ENCODE measurements around the gene EXOC6B.

EXOC6B gene

DNA sequence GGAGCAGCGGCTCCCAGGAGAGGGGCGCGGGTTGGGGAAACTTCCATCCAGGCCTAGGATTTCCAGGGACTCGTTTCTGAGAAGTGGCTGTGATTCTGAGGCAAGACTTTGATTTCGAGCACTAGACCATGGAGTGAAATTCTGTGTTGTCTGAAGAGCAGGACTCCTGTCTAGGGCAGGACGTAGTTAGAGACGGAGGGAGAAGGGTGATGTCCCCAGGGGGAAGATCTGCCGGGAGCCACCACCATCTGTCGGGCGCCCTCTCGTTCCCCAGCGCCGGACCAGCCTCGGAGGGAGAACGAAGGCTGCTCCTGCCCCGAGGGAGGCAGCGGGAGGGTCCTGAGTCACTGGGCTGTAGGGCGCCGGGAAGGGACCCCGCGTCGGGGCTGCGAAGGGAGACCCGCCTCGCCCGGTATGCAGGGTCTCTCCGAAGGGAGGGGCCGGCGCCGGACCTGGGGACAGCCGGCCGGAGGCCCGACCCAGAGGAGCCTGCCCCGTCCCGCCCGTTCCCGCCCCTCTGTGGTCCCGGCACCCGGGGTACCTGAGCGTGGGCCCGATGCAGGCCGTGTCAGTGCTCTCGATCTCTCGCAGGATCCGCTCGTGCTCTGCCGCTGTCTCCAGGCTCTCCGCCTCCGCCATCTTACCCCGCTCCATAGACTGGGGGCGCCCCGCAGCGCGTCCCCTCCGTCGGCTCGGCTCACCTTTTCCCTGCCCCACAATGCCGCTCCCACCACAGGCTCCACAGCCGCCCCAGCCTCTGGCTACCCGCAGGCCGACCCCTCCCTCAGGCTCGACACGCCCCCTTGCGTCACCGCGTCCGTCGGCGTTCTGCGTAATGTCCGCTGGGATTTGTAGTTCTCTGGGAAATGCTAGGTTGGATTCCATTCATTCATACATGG, at the start of gene EXOC6B:
Gene EXOC6B (minus strand): TSS at position 777 of the 899 bp plus-strand sequence.
- DNase-seq: peak; percentile 93
- in situ Hi-C loops (cut with MboI; ENCODE audit: low pct_unique_long_range_greater_than_20kb, low sequenced_read_pairs): no loop called here

- in situ Hi-C loops (cut with MboI; ENCODE audit: low pct_unique_long_range_greater_than_20kb, low sequenced_read_pairs): loop anchor here (25.0 kb wide), 1 partner anchor 110 kb away; no protein-coding TSS in a partner anchor
- no peak for DNase-seq
These were observed 46.0 kb upstream of the EXOC6B start for GRCh38 chr2:72871880-72872279.

DNA sequence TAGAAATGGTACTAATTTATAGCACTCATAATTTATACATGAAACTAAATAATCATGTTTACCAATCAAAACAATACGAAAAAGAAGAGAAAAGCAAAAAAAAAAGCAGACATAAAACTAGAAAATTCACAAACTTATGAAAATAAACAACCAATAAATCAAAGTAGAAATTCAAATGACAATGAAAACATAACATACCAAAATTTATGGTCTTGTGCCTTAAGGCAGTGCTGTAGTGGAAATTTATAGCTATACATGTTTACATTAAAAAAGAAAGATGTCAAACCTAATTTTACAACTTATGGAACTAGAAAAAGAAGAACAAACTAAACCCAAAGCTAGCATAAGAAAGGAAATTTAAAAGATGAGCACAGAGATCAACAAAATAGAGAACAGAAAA, 45.2 kb upstream of the EXOC6B start:
- no peak for DNase-seq
- in situ Hi-C loops (cut with MboI; ENCODE audit: low pct_unique_long_range_greater_than_20kb, low sequenced_read_pairs): loop anchor here (25.0 kb wide), 1 partner anchor 109 kb away; no protein-coding TSS in a partner anchor

GRCh38 chr2:72864500-72864899, 38.7 kb upstream of the EXOC6B start:
- DNase-seq: no peak

GRCh38 chr2:72863046-72863445, 37.2 kb upstream of the EXOC6B start:
- DNase-seq: no peak

More at GRCh38 chr2:72864500-72864899, 38.7 kb upstream of the EXOC6B start:
- in situ Hi-C loops (cut with MboI; ENCODE audit: low pct_unique_long_range_greater_than_20kb, low sequenced_read_pairs): loop anchor here (25.0 kb wide), 1 partner anchor 102 kb away; no protein-coding TSS in a partner anchor

DNA sequence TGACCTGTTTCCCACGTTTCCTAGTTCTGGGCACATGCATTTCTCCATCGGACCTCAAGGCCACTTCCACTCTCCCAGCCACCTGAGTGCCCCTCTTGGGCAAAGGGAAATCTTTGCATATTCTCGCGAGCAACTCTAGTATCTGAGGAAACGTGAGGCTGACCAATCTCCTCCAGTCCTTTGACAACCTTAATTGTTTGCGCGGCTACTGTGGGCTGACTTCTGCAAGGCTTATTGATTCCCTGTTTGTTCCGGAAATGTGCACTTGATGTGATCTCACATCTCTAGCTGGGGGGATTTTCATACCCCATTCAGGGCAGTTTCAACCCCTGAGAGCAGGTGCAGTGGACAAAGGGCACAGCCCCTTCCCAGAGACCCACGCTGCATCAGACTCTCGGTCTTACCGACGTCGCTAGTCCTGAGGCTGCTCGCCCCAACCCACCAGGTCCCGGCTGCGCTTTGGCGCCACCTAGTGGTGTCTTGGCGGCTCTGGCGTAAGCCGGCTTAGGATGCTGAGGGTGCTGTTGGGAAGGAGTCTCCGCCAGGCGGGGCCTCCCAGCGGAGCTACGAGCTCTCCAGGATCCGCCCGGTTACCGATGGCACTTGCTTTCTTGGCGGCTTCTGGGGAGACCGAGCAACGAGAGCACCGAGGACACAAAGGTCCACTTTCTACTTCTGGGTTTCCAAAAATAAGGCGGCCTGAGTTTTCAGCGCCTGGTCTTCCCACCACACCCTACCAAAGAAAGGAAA, 36.6 kb upstream of the EXOC6B start:
- DNase-seq: peak; percentile 93
- in situ Hi-C loops (cut with MboI; ENCODE audit: low pct_unique_long_range_greater_than_20kb, low sequenced_read_pairs): loop anchor here (25.0 kb wide), 1 partner anchor 100 kb away; no protein-coding TSS in a partner anchor

More at GRCh38 chr2:72863046-72863445, 37.2 kb upstream of the EXOC6B start:
- in situ Hi-C loops (cut with MboI; ENCODE audit: low pct_unique_long_range_greater_than_20kb, low sequenced_read_pairs): loop anchor here (25.0 kb wide), 1 partner anchor 101 kb away; no protein-coding TSS in a partner anchor

GRCh38 chr2:72859831-72860262, 34.0 kb upstream of the EXOC6B start:
- in situ Hi-C loops (cut with MboI; ENCODE audit: low pct_unique_long_range_greater_than_20kb, low sequenced_read_pairs): loop anchor here (25.0 kb wide), 1 partner anchor 98 kb away; no protein-coding TSS in a partner anchor

DNA sequence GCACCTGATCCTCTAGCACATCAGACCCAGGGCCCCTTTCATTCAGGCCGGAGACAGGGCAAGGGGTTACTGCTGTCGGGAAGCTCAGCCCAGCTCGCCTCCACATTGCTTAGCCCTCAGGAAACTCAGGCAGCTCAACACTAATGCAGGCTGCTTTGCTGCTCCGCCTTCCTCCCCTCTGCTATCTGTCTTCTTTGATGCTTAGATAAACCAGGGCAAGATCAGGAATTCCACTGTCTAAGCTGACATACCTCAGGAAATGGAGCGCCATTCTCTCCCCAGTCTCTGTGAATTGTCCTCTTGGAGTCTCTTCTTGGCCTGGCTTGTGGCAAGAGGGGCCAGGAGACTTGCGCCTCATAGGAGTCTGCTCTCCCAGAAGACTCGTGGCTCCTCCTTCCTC, 25.5 kb upstream of the EXOC6B start:
- DNase-seq: no peak
- in situ Hi-C loops (cut with MboI; ENCODE audit: low pct_unique_long_range_greater_than_20kb, low sequenced_read_pairs): loop anchor here (25.0 kb wide), 1 partner anchor 89 kb away; no protein-coding TSS in a partner anchor

More at GRCh38 chr2:72859831-72860262, 34.0 kb upstream of the EXOC6B start:
- peak; percentile 63 for DNase-seq

- no peak for DNase-seq
- in situ Hi-C loops (cut with MboI; ENCODE audit: low pct_unique_long_range_greater_than_20kb, low sequenced_read_pairs): no loop called here
These were observed 23.3 kb upstream of the EXOC6B start for GRCh38 chr2:72849138-72849462.

GRCh38 chr2:72848436-72849137, 22.8 kb upstream of the EXOC6B start:
- no peak for DNase-seq
- in situ Hi-C loops (cut with MboI; ENCODE audit: low pct_unique_long_range_greater_than_20kb, low sequenced_read_pairs): no loop called here

DNA sequence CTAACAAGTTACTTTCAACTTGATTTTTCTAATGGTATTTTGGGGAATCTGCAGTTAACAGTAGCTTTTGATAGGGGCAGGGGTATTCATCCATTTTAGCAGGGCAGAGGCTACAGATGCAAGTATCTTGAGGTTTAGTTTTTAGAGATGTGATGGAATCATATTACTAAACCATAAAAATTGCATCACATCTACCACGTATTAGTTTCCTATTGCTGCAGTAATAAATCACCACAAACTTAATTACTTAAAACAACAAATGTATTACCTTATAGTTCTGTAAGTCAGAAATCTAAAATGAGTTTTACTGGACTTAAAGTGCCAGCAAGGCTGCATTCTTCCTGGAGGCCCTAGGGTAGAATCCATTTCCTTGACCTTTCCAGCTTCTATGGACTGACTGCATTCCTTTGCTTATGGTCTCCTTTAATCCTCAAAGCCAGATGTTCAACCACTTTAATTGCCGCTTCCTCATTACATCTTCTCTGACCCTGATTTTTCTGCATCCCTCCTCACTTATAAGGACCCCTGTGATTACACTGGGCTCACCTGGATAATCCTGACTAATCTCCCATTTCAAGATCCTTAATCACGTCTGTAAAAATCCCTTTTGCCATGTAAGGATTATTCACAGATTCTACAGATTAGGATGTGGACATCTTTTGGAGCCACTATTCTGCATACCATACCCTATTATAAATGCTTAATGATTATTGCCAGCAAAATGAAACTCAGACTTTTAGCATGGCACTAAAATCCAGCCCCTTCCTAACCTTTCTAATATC, 21.9 kb upstream of the EXOC6B start:
- no peak for DNase-seq
- in situ Hi-C loops (cut with MboI; ENCODE audit: low pct_unique_long_range_greater_than_20kb, low sequenced_read_pairs): no loop called here

- no peak for DNase-seq
- in situ Hi-C loops (cut with MboI; ENCODE audit: low pct_unique_long_range_greater_than_20kb, low sequenced_read_pairs): no loop called here
These were observed 20.6 kb upstream of the EXOC6B start for GRCh38 chr2:72846171-72847095.

- in situ Hi-C loops (cut with MboI; ENCODE audit: low pct_unique_long_range_greater_than_20kb, low sequenced_read_pairs): no loop called here
- DNase-seq: no peak
These were observed 17.5 kb upstream of the EXOC6B start for GRCh38 chr2:72843301-72843700.

DNA sequence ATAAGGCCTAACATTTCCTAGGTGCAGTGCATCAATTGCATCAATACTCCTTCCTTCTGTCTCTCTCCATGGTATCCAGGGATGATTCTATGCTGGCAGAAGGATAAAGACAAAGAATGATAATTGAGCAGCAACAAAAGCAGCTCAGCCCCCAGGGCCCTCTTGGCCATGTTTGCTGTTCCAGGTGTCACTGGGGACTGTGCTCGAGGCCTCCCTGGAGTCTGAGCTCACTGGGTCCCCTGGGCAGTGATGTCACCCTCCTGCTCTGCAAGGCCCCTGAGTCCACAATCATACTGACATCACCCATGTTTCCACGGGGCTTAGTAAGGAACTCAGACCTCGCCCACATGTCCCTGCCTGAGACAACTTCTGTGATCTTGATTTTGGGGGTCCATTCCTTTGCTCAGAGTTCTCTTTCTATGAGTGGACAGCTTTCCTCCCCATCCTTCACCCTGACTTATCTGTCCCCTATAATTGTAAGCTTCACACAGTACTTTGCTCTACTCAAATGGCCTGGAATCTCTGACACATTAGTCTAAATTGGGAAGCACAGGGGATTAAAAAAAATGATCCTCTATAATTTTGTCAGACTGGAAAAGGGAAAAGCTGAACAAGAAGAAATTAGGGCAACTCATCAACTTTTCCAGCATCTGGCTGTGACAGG, 15.8 kb upstream of the EXOC6B start:
- in situ Hi-C loops (cut with MboI; ENCODE audit: low pct_unique_long_range_greater_than_20kb, low sequenced_read_pairs): no loop called here
- no peak for DNase-seq

GRCh38 chr2:72840066-72840465, 14.2 kb upstream of the EXOC6B start:
- DNase-seq: no peak
- in situ Hi-C loops (cut with MboI; ENCODE audit: low pct_unique_long_range_greater_than_20kb, low sequenced_read_pairs): no loop called here

DNA sequence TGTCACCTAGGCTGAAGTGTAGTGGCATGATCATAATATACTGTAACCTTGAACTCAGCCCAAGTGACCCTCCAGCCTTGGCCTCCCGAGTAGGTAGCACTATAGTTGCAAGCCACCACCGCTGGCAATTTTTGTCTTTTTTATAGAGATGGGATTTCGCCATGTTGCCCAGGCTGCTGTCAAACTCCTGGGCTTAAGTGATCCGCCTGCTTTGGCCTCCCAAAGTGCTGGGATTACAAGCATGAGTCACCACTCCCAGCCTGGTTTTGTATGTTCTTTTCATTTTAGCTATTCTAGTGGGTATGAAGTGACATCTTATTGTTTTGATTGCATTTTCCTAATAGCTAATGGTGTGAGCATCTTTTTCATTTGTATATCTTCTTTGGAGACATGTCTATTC, 11.3 kb upstream of the EXOC6B start:
- in situ Hi-C loops (cut with MboI; ENCODE audit: low pct_unique_long_range_greater_than_20kb, low sequenced_read_pairs): no loop called here
- no peak for DNase-seq

- DNase-seq: no peak
- in situ Hi-C loops (cut with MboI; ENCODE audit: low pct_unique_long_range_greater_than_20kb, low sequenced_read_pairs): no loop called here
These were observed 9.6 kb upstream of the EXOC6B start for GRCh38 chr2:72835403-72835802.

Data from KBM-7 (cell line).